ENCODE measurements around the gene HACE1. TPM values are rescaled to one million over a fixed set of nuclear protein-coding genes. Genes with fewer than 3 reads are reported as not detected.
"Not testable (repeated sequence)": the region's sequence is repeated elsewhere in the genome, so short reads cannot be mapped to it uniquely, and the experiment has no call there.

The HACE1 gene
- polyA plus RNA-seq, 4 donors = 17.7 to 26.0 (median 22.6) TPM

DNA sequence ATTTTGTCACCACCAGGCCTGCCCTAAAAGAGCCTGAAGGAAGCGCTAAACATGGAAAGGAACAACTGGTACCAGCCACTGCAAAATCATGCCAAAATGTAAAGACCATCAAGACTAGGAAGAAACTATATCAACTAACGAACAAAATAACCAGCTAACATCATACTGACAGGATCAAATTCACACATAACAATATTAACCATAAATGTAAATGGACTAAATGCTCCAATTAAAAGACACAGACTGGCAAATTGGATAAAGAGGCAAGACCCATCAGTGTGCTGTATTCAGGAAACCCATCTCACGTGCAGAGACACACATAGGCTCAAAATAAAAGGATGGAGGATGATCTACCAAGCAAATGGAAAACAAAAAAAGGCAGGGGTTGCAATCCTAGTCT is 120.6 kb downstream of the HACE1 start:
- not testable (repeated sequence) for DNase-seq (ENCODE audit: low read depth in 4 of 4, low spot score in 2 of 4)

DNA sequence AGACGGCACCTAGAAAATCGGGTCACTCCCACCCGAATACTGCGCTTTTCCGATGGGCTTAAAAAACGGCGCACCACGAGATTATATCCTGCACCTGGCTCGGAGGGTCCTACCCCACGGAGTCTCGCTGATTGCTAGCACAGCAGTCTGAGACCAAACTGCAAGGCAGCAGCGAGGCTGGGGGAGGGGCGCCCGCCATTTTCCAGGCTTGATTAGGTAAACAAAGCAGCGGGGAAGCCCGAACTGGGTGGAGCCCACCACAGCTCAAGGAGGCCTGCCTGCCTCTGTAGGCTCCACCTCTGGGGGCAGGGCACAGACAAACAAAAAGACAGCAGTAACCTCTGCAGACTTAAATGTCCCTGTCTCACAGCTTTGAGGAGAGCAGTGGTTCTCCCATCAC is 122.2 kb downstream of the HACE1 start:
- DNase-seq (ENCODE audit: low read depth in 4 of 4, low spot score in 2 of 4) = not testable (repeated sequence)

DNA sequence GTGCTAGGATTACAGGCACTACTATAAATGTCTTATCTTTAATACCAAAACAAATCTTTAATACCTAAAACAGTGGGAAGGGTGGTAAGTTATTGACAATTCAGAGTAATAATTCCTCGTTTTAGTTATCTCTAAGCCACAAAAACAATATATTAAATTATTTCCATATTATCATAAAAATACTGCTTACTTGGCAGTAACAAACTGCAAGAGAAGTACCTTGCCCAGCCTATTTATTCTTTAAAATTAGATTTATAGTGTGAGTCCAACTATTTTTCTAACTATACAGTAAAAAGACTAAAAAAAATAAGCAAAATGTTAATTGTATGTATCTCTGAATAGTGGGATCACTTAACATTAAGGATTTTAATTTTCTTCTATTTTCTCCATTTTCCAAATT is 123.2 kb downstream of the HACE1 start:
- no peak for DNase-seq (ENCODE audit: low read depth in 4 of 4, low spot score in 2 of 4)

DNA sequence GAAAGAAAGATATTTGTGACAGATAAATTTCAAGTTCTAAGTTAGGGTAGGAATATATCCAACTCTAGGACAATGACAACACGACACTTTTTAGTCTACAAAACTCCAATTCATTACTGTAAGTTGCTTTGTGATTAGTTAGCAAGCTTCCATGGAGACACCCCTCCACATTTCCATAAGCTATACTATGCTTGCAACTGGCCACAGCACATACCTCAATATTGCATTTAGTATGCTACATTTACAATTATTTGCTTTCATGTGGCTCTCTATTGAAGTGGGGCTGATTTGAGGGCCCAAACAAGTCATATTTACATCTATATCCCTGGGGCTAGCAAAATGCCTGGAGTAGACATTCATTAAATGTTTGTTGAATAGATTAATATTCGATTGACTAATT is 129.3 kb downstream of the HACE1 start:
- no peak for DNase-seq (ENCODE audit: low read depth in 4 of 4, low spot score in 2 of 4)

DNA sequence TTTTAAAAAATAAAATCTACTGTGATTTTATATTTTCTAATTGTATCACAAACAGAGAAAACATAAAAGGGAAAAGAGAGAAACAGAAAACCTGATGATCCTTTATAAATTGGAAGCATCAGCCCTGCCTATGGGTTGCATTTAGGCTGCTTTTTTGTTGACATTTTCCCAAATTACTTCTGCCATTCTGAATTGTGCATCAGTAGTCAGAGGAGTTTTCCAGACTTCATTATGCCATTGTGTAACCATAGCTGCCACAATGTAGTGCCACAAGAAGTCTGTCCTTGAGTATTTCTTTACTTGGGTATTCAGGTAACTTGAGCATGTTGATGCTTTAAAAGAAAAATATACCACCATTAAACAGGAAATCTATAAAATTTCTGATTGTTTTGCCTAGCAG is 130.3 kb downstream of the HACE1 start:
- DNase-seq (ENCODE audit: low read depth in 4 of 4, low spot score in 2 of 4) = no peak

DNA sequence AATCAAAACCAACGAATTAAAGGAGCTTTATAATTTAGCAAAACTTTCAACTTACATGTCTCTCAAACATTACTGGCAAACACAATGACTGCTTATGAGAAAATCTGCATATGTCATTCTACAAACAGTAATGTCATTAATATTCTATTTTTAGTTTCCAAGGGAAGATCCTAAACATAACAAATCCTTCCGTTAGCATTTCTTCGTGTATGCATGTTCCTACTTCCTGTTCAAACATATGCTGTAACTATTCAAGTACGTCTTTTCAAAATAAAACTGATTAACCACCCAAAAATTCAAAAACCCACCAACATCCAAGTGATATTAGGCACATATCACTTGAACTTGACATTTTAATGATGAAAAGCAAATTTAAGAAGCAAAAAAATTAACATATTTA is 131.3 kb downstream of the HACE1 start:
- DNase-seq (ENCODE audit: low read depth in 4 of 4, low spot score in 2 of 4) = no peak

DNA sequence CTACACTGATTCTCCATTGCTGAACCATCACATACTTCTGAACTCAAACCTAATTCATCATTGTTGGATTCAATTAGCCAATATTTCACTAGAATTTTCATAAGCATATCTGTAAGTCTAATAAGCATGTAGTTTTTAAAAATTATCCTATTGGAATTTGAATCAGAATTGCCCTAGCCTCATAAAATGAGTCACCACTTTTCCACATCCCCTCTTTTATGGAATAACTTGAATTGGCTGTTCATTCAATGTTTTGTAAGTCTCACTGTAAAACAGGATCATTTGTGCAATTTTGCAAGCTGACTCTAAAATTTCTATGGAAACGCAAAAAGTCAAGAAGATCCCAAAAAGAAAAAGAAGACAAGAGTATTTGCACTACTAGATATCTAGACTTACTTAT is 141.0 kb downstream of the HACE1 start:
- no peak for DNase-seq (ENCODE audit: low read depth in 4 of 4, low spot score in 2 of 4)

DNA sequence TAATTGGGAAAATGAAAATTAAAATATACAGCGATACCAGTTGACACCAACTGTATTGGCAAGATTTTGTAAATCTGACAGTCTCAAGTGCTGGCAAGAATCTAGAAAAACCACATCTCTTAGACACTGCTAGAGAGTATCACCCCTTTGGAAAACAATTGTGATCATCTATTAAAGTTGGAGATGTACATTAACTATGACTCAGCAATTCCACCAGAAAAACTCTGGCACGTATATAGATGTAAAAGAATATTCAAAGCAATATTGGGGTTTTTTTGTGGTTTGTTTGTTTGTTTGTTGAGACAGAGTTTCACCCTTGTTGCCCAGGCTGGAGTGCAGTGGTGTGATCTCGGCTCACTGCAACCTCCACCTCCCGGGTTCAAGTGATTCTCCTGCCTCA is 142.9 kb downstream of the HACE1 start:
- DNase-seq (ENCODE audit: low read depth in 4 of 4, low spot score in 2 of 4) = no peak

DNA sequence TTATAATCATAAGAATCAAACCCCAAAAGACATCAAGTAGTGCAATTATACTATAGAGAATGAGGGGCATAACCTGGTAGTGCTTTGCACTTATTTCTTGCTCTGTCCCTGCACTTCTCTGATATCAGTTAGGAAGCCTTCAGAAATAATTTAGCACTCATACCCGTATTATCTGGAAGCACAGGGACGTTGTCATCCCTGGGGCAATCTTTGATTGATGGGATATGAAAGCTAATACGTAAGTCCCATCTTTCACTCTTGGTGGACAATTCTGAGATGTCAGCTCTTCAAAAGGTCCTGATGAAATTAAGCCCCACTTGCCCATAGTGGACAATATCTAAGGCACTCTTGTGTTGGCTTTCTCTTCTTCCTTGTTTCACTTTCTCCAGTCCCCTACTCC is 144.9 kb downstream of the HACE1 start:
- no peak for DNase-seq (ENCODE audit: low read depth in 4 of 4, low spot score in 2 of 4)

DNA sequence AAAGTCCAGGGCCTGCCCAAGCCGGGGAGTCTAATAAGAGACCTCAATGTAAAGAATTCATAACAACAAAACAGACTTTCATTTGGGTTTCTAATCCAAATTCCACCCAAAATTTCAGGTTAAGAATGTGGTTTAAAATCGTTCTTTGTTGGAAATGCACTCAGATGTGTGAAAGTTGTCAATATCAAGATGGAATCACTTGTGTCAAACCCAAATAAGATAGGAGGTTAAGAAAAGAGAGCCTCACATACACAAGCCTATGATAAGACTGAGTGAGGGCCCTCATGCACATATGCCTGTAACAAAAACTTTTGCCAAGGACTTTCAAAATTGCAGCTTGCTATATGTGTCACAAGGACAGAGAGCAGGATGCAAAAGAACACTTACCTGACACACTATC is 145.7 kb downstream of the HACE1 start:
- DNase-seq (ENCODE audit: low read depth in 4 of 4, low spot score in 2 of 4) = no peak

DNA sequence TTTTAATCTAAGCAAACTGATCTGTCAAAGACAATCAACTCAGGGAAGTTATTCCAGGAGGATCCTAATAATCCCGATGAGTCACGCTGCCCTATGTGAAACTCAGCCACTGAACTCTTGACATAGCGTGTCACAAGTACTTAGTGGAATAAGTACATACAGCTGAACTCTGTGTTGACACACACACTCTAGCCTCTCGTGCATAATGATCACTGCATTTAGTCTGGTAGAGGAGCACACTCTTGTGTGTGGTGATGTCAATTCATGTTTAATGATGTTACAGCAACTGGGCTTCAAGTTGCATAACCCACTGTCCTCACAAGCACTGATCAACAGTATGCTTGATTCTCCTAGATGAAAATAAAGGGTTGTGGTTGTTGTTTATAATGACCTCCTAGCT is 148.3 kb downstream of the HACE1 start:
- DNase-seq (ENCODE audit: low read depth in 4 of 4, low spot score in 2 of 4) = no peak

DNA sequence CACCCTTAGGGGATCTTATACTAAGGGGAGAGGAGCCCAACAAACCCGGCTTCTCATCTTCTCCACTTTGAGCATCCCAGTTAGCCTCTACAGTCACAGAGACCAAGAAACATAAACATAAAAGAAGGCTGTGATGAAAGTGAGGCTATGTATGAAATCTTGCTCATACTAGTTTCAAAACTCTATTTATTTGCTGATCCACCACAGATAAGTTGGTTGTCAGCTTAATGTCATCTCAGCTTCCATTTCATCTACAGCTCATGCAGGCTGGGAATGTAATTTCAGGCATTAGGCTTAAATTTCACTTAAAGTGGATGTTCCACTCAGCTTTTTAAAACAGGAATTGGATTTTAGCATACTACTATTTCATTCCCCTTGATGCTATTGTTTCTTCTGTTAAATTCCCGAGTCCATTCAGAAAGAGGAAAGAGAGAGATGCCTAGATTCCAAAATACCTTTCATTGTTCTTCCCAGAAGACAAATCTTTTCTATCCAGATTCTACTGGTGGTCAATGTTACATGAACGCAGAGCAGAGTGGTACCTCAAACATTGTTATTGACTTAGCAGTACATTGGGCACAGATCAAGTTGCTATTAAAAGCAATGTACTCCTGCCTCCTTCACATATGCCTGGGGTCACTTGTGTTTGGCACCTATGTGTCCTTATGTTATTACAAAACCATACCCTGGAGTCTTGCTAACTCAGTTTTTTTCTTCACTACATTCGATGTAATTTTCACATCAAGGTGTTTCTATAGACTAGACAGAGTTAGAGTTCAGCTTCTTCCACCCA is 149.0 kb downstream of the HACE1 start:
- DNase-seq (ENCODE audit: low read depth in 4 of 4, low spot score in 2 of 4) = no peak

DNA sequence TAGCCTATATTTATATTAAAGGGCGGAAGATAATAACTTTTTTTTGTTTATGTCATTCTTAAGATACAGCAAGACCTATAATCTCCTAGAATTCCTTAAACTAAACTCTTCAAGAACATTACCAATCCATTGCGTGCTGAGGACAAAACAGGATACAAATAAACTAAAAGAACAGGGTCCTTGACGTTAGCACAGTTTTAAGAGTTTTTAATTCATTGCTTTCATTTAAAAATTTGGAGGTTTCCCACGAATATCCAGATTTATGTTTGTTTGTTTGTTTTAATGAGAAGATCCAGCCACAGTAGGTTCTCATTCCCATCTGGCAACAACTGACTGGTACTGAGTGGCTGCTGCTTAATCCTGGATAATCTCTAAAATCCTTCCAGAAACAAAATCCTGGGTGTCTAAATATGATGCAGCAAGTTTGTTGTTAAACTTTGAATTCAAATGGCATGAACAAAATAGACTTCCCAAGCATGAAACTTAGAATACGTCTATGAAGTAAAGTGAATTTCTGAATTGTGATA is 153.7 kb downstream of the HACE1 start:
- DNase-seq (ENCODE audit: low read depth in 4 of 4, low spot score in 2 of 4) = no peak

DNA sequence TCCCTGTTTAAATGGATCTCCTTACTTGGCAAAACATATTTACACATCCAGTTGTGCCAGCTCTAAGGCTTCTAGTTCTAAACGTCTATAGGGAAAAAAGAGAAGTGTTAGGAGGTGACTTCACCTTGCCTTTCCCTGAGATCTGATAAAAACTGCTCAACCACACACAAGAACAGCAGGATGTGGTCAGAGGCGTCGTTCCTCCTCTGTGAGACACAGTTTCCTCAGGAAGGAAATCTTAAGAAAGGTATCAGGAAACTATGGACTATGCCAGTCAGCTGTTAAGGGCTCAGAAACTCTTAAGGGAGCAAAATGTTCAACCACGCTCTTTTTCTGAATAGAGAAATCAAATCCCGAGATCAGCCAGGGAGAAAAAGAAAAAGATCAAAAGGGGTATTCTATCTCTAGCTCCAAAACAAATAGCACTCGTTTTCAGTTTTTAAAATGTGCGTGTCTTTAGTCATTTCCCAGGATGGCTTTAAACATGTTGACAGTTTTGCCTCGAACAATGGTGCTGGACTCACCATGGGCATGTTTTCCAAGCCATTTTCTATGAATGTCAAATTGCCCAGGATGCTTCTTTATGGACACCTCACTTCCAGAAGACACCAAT is 154.5 kb downstream of the HACE1 start:
- no peak for DNase-seq (ENCODE audit: low read depth in 4 of 4, low spot score in 2 of 4)

DNA sequence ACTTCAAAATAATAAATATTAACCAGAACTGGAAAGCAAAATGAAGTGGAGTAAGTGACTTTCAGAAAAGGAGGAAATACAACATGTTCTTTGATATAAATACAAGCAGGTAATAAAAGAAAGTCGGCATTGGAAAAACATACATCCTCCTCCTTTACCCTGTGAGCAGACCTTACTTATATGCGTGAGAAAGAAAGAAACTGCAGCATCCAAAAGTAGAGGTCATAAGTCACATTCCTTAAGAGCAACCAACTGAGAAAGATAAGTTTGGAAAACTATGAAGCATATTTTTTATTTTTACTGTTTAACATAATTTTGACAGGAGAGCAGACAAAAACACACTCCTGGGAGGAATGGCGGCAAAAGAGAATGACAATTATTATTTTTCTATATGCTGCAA is 155.5 kb downstream of the HACE1 start:
- no peak for DNase-seq (ENCODE audit: low read depth in 4 of 4, low spot score in 2 of 4)

DNA sequence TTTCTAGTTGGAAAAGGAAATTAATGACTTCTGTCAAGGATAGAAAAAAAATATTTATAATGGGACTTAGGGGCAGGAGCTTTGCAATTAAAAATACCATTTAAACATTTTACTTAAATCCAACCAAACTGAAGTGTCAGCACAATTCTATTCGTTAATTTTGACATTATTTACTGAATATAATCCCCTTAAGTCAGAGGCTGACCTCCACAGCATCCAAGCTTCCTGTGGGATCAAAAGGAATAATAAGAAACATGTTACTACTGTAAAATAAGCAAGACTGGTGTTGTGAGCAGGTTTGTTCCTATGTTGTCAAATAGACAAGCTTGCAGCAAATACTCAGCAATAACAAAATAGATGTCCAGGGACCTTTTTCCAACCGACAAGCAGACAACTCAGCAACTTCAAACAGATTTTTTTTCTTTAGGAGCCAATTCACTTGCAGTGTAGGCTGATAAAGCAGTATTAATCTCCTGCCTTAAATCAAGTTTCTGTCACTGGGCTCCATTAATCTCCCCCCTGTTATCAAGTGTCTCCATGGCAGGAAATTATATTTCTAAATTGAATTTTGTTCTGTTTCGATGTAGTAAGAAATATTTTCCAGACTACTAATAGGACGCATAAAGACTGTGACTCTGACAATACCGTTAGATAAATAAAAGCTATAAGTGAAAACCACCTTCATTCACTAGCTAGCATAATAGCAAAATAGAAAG is 157.4 kb downstream of the HACE1 start:
- DNase-seq (ENCODE audit: low read depth in 4 of 4, low spot score in 2 of 4) = no peak

DNA sequence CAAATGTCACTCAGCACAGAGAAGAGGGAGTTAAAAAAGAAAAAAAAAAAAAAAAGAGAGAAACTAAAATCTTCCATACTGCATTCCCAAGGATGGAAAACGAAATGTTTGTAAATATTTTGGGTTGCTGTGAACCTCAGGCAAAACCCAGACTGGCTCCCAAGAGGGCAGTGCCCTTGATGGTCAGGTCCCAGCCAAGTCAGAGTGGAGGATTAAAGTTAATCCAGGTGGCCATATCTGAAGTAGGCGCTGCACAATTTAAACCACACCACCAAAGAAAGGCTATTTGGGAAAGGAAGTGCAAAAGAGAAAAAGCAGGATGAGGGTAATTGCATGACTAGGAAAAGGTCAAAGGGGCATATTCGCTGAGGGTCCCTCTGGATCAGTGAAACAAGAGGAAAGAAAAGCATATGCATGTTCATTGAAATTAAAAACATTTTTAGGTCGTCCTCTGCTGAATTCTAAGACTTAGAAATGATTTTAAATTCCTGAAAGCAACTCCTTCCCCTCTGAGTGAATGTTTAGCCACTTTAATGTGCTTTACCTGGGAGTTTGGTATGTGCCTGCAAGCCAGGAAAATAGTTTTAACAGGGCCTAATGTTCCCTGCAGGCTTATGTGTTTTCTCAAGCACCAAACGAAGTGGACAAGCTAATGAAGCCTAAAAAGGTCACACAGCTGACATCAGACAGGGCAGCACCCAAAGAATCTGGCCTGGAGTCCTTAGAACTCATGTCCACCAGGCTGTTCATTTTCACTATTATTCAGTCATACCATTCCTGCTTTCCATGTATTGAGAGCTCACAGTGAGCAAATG is 159.1 kb downstream of the HACE1 start:
- peak in 1 of 4 donors; percentile 38 for DNase-seq (ENCODE audit: low read depth in 4 of 4, low spot score in 2 of 4)

DNA sequence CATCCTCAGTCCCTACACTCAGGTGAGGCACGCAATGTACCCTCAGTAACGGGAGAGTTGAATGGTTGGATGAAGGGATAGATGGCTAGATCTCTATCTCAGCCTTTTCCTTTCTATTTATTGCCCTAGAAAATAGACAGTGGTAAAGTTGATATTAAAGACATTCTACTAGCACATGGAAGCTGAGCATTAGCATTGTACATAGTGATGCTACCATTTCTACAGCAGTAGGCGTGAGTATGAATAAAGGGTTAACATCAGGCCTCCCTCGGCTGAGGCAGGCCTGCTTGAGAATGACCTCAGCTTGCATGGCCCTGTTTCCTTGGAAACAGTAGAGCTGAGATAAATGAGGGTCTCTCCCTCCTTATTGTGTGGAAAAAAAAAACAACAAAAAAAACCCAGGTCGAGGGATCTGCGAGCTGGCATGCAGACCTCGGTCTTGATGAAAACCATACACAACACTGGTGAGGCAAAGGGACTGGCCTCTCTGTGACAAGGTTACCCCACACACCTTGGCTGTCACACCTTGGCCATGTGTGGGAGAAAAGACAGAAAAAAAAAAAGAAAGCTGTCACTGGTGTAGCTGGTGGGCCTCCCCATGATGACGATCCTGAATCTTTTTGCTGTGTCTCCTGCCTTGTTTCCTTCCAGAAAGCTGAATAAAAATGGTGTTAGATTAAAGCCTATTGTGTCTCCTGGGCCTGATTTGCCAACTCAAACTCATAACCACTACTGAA is 160.0 kb downstream of the HACE1 start:
- no peak for DNase-seq (ENCODE audit: low read depth in 4 of 4, low spot score in 2 of 4)

DNA sequence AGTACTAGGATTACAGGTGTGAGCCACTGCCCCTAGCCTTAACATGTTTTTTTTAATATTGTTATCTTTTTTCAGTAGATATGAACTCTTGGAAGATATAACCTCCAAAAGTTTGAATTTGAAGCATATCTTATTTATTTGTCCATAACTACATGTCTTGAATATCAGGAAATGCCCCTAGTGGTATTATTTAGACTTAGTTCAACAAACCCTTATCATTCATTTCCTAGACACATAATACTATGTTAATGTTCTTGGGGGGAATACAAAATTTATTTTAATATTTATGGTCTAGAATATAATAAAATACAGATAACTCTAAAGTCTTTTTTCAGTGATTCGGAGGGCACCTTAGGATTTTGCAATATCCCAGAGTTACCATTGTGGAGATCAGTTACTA is 160.7 kb downstream of the HACE1 start:
- no peak for DNase-seq (ENCODE audit: low read depth in 4 of 4, low spot score in 2 of 4)

DNA sequence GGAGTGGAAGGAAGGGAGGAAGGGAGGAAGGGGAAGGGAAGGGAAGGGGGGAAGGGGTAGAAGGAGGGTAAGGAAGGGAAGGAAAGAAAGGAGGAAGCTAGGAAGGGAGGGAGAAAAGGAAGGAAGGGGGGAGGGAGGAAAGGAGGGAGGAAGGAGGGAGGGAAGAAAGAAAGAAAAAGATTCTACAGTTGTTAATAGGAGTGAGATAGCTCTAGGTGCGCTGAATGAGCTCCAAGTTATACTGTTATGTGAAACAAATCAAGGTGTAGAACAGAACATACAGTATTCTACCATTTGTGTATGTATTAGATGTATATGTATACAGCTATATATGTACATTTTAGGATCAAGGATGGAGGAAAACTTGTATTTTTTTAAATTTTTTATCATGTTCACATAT is 167.7 kb downstream of the HACE1 start:
- DNase-seq (ENCODE audit: low read depth in 4 of 4, low spot score in 2 of 4) = no peak
